ENCODE measurements around the gene SLC39A8.
A peak's percentile ranks its signal among the peaks of the same experiment; 100 is the strongest.

Gene SLC39A8

GRCh38 chr4:102356562-102357202, 11.4 kb upstream of the SLC39A8 start:
- no peaks in the 10 kb centered on the region for H3K4me1 ChIP-seq (ENCODE audit: control insufficient read depth, insufficient read depth, low read length, poor library complexity, severe bottlenecking)
- no peaks in the 10 kb centered on the region for H3K27me3 ChIP-seq (replicated peaks; ENCODE audit: control insufficient read depth, insufficient read depth, low read length, poor library complexity, severe bottlenecking)
- no peaks in the 10 kb centered on the region for H3K9me3 ChIP-seq (ENCODE audit: control insufficient read depth, low read length)
- H3K4me3 ChIP-seq (ENCODE audit: insufficient read depth, low read depth, low read length, poor library complexity, severe bottlenecking): no peak overlapping the region
- no peak for DNase-seq
- H3K27ac ChIP-seq (ENCODE audit: insufficient read depth, low read length, poor library complexity, severe bottlenecking): no peak overlapping the region
- no peaks in the 10 kb centered on the region for H3K36me3 ChIP-seq (ENCODE audit: control insufficient read depth, insufficient read depth, low read length)

GRCh38 chr4:102355748-102356147, 10.5 kb upstream of the SLC39A8 start:
- Histone ChIP-seq H3K27me3 (replicated peaks; ENCODE audit: control insufficient read depth, insufficient read depth, low read length, poor library complexity, severe bottlenecking) (no peaks in the 10 kb centered on the region), H3K36me3 (ENCODE audit: control insufficient read depth, insufficient read depth, low read length) (no peaks in the 10 kb centered on the region), H3K9me3 (ENCODE audit: control insufficient read depth, low read length) (no peaks in the 10 kb centered on the region), H3K4me3 (ENCODE audit: insufficient read depth, low read depth, low read length, poor library complexity, severe bottlenecking) (no peak overlapping the region), H3K27ac (ENCODE audit: insufficient read depth, low read length, poor library complexity, severe bottlenecking) (no peak overlapping the region), H3K4me1 (ENCODE audit: control insufficient read depth, insufficient read depth, low read length, poor library complexity, severe bottlenecking) (no peaks in the 10 kb centered on the region)
- DNase-seq: no peak

- Histone ChIP-seq H3K36me3 (ENCODE audit: control insufficient read depth, insufficient read depth, low read length) (no peaks in the 10 kb centered on the region), H3K4me3 (ENCODE audit: insufficient read depth, low read depth, low read length, poor library complexity, severe bottlenecking) (no peak overlapping the region), H3K9me3 (ENCODE audit: control insufficient read depth, low read length) (no peaks in the 10 kb centered on the region), H3K27me3 (replicated peaks; ENCODE audit: control insufficient read depth, insufficient read depth, low read length, poor library complexity, severe bottlenecking) (no peaks in the 10 kb centered on the region), H3K4me1 (ENCODE audit: control insufficient read depth, insufficient read depth, low read length, poor library complexity, severe bottlenecking) (no peaks in the 10 kb centered on the region), H3K27ac (ENCODE audit: insufficient read depth, low read length, poor library complexity, severe bottlenecking) (no peak overlapping the region)
- DNase-seq: no peak
Observed at GRCh38 chr4:102354671-102355454, 9.6 kb upstream of the SLC39A8 start.

GRCh38 chr4:102352781-102353180, 7.5 kb upstream of the SLC39A8 start:
- no peaks in the 10 kb centered on the region for H3K4me1 ChIP-seq (ENCODE audit: control insufficient read depth, insufficient read depth, low read length, poor library complexity, severe bottlenecking)
- no peak overlapping the region for H3K4me3 ChIP-seq (ENCODE audit: insufficient read depth, low read depth, low read length, poor library complexity, severe bottlenecking)
- no peak for DNase-seq
- H3K27me3 ChIP-seq (replicated peaks; ENCODE audit: control insufficient read depth, insufficient read depth, low read length, poor library complexity, severe bottlenecking): no peaks in the 10 kb centered on the region
- no peak overlapping the region for H3K27ac ChIP-seq (ENCODE audit: insufficient read depth, low read length, poor library complexity, severe bottlenecking)
- no peaks in the 10 kb centered on the region for H3K9me3 ChIP-seq (ENCODE audit: control insufficient read depth, low read length)
- H3K36me3 ChIP-seq (ENCODE audit: control insufficient read depth, insufficient read depth, low read length): no peaks in the 10 kb centered on the region

GRCh38 chr4:102350634-102351033, 5.4 kb upstream of the SLC39A8 start:
- DNase-seq: no peak
- H3K36me3 ChIP-seq (ENCODE audit: control insufficient read depth, insufficient read depth, low read length): no peaks in the 10 kb centered on the region
- no peak overlapping the region for H3K27ac ChIP-seq (ENCODE audit: insufficient read depth, low read length, poor library complexity, severe bottlenecking)
- no peaks in the 10 kb centered on the region for H3K27me3 ChIP-seq (replicated peaks; ENCODE audit: control insufficient read depth, insufficient read depth, low read length, poor library complexity, severe bottlenecking)
- peaks cover 3% of the 10 kb centered on the region for H3K4me1 ChIP-seq (ENCODE audit: control insufficient read depth, insufficient read depth, low read length, poor library complexity, severe bottlenecking)
- H3K9me3 ChIP-seq (ENCODE audit: control insufficient read depth, low read length): no peaks in the 10 kb centered on the region
- H3K4me3 ChIP-seq (ENCODE audit: insufficient read depth, low read depth, low read length, poor library complexity, severe bottlenecking): no peak overlapping the region

- DNase-seq: no peak
- Histone ChIP-seq H3K27ac (ENCODE audit: insufficient read depth, low read length, poor library complexity, severe bottlenecking) (no peak overlapping the region), H3K36me3 (ENCODE audit: control insufficient read depth, insufficient read depth, low read length) (no peaks in the 10 kb centered on the region), H3K4me1 (ENCODE audit: control insufficient read depth, insufficient read depth, low read length, poor library complexity, severe bottlenecking) (peaks cover 6% of the 10 kb centered on the region), H3K9me3 (ENCODE audit: control insufficient read depth, low read length) (no peaks in the 10 kb centered on the region), H3K27me3 (replicated peaks; ENCODE audit: control insufficient read depth, insufficient read depth, low read length, poor library complexity, severe bottlenecking) (no peaks in the 10 kb centered on the region), H3K4me3 (ENCODE audit: insufficient read depth, low read depth, low read length, poor library complexity, severe bottlenecking) (no peak overlapping the region)
Observed at GRCh38 chr4:102348701-102349100, 3.4 kb upstream of the SLC39A8 start.

- Histone ChIP-seq H3K9me3 (ENCODE audit: control insufficient read depth, low read length) (no peaks in the 10 kb centered on the region), H3K27me3 (replicated peaks; ENCODE audit: control insufficient read depth, insufficient read depth, low read length, poor library complexity, severe bottlenecking) (no peaks in the 10 kb centered on the region), H3K27ac (ENCODE audit: insufficient read depth, low read length, poor library complexity, severe bottlenecking) (peak overlapping the region; percentile 96), H3K36me3 (ENCODE audit: control insufficient read depth, insufficient read depth, low read length) (no peaks in the 10 kb centered on the region), H3K4me3 (ENCODE audit: insufficient read depth, low read depth, low read length, poor library complexity, severe bottlenecking) (peak overlapping the region; percentile 79), H3K4me1 (ENCODE audit: control insufficient read depth, insufficient read depth, low read length, poor library complexity, severe bottlenecking) (peaks cover 7% of the 10 kb centered on the region)
- no peak for DNase-seq
Observed at GRCh38 chr4:102345795-102346100, 466 bp upstream of the SLC39A8 start.

GRCh38 chr4:102344520-102344953, 745 bp downstream of the SLC39A8 start:
- Histone ChIP-seq H3K36me3 (ENCODE audit: control insufficient read depth, insufficient read depth, low read length) (no peaks in the 10 kb centered on the region), H3K4me3 (ENCODE audit: insufficient read depth, low read depth, low read length, poor library complexity, severe bottlenecking) (peak overlapping the region; percentile 79), H3K9me3 (ENCODE audit: control insufficient read depth, low read length) (no peaks in the 10 kb centered on the region), H3K27ac (ENCODE audit: insufficient read depth, low read length, poor library complexity, severe bottlenecking) (peak overlapping the region; percentile 96), H3K27me3 (replicated peaks; ENCODE audit: control insufficient read depth, insufficient read depth, low read length, poor library complexity, severe bottlenecking) (no peaks in the 10 kb centered on the region), H3K4me1 (ENCODE audit: control insufficient read depth, insufficient read depth, low read length, poor library complexity, severe bottlenecking) (peaks cover 7% of the 10 kb centered on the region)
- DNase-seq: peak; percentile 48 to 66 (median 57)

GRCh38 chr4:102343964-102344519, 1.2 kb downstream of the SLC39A8 start:
- H3K9me3 ChIP-seq (ENCODE audit: control insufficient read depth, low read length): no peaks in the 10 kb centered on the region
- DNase-seq: no peak
- no peaks in the 10 kb centered on the region for H3K27me3 ChIP-seq (replicated peaks; ENCODE audit: control insufficient read depth, insufficient read depth, low read length, poor library complexity, severe bottlenecking)
- peak overlapping the region; percentile 96 for H3K27ac ChIP-seq (ENCODE audit: insufficient read depth, low read length, poor library complexity, severe bottlenecking)
- H3K4me1 ChIP-seq (ENCODE audit: control insufficient read depth, insufficient read depth, low read length, poor library complexity, severe bottlenecking): peaks cover 7% of the 10 kb centered on the region
- H3K4me3 ChIP-seq (ENCODE audit: insufficient read depth, low read depth, low read length, poor library complexity, severe bottlenecking): peak overlapping the region; percentile 79
- H3K36me3 ChIP-seq (ENCODE audit: control insufficient read depth, insufficient read depth, low read length): no peaks in the 10 kb centered on the region

- peak overlapping the region; percentile 79 for H3K4me3 ChIP-seq (ENCODE audit: insufficient read depth, low read depth, low read length, poor library complexity, severe bottlenecking)
- H3K27ac ChIP-seq (ENCODE audit: insufficient read depth, low read length, poor library complexity, severe bottlenecking): no peak overlapping the region
- peaks cover 7% of the 10 kb centered on the region for H3K4me1 ChIP-seq (ENCODE audit: control insufficient read depth, insufficient read depth, low read length, poor library complexity, severe bottlenecking)
- no peak for DNase-seq
- no peaks in the 10 kb centered on the region for H3K9me3 ChIP-seq (ENCODE audit: control insufficient read depth, low read length)
- H3K27me3 ChIP-seq (replicated peaks; ENCODE audit: control insufficient read depth, insufficient read depth, low read length, poor library complexity, severe bottlenecking): no peaks in the 10 kb centered on the region
- no peaks in the 10 kb centered on the region for H3K36me3 ChIP-seq (ENCODE audit: control insufficient read depth, insufficient read depth, low read length)
Observed at GRCh38 chr4:102342404-102343074, 2.7 kb downstream of the SLC39A8 start.

Measured in effector memory CD4-positive, alpha-beta T cell (primary cell).